HEK293T (cell line): ENCODE results near the gene RNH1.

Experiments
- CTCF ChIA-PET: fragments of 350-600 bp; formaldehyde crosslinking; extraction: SDS; loops from one replicate; lab custom pipeline; 2021; ENCODE audit warnings: antibody characterized with exemption, inconsistent platforms; lab: Yijun Ruan, JAX
- POLR2A ChIA-PET: fragments of 350-600 bp; formaldehyde crosslinking; extraction: SDS; loops from one replicate; lab custom pipeline; 2020; ENCODE audit warnings: antibody characterized with exemption, inconsistent platforms; lab: Yijun Ruan, JAX
- DNase-seq: peaks from one replicate; pipeline ENCODE4 v3.0.0; 2012; ENCODE audit warnings: mixed read lengths; ENCODE audit errors: extremely low spot score
- ARNT ChIP-seq: fragments of 450-650 bp; IDR thresholded peaks from 2 replicates; pipeline ENCODE4 v1.6.1; 2017; ENCODE audit warnings: mild to moderate bottlenecking
- BHLHE40 ChIP-seq: fragments of 450-650 bp; IDR thresholded peaks from 2 replicates; pipeline ENCODE4 v1.6.1; 2016; ENCODE audit warnings: mild to moderate bottlenecking, moderate library complexity, borderline replicate concordance
- CTBP1 ChIP-seq: fragments of 450-650 bp; IDR thresholded peaks from 2 replicates; pipeline ENCODE4 v1.6.1; 2016; ENCODE audit warnings: borderline replicate concordance
- ELF4 ChIP-seq: fragments of 450-650 bp; IDR thresholded peaks from 2 replicates; pipeline ENCODE4 v1.6.1; 2017; ENCODE audit warnings: antibody characterized with exemption
- FOXA1 ChIP-seq: fragments of 450-650 bp; IDR thresholded peaks from 2 replicates; pipeline ENCODE4 v1.6.1; 2016; ENCODE audit warnings: mild to moderate bottlenecking
- FOXK2 ChIP-seq: fragments of 450-650 bp; IDR thresholded peaks from 2 replicates; pipeline ENCODE4 v1.6.1; 2016; ENCODE audit warnings: mild to moderate bottlenecking
- FOXM1 ChIP-seq: fragments of 450-650 bp; IDR thresholded peaks from 2 replicates; pipeline ENCODE4 v1.6.1; 2017; ENCODE audit warnings: mild to moderate bottlenecking, borderline replicate concordance
- HDGF ChIP-seq: fragments of 450-650 bp; IDR thresholded peaks from 2 replicates; pipeline ENCODE4 v1.6.1; 2017; ENCODE audit warnings: antibody characterized with exemption, borderline replicate concordance
- L3MBTL2 ChIP-seq: fragments of 450-650 bp; conservative IDR thresholded peaks from 2 replicates; pipeline ENCODE4 v1.6.1; 2016; ENCODE audit warnings: mild to moderate bottlenecking
- LEF1 ChIP-seq: fragments of 450-650 bp; IDR thresholded peaks from 2 replicates; pipeline ENCODE4 v1.6.1; 2017; ENCODE audit warnings: mild to moderate bottlenecking, borderline replicate concordance
- NFRKB ChIP-seq: fragments of 450-650 bp; IDR thresholded peaks from 2 replicates; pipeline ENCODE4 v1.6.1; 2016; ENCODE audit warnings: mild to moderate bottlenecking, moderate library complexity
- PKNOX1 ChIP-seq: fragments of 450-650 bp; IDR thresholded peaks from 2 replicates; pipeline ENCODE4 v1.6.1; 2016
- SP1 ChIP-seq: fragments of 450-650 bp; IDR thresholded peaks from 2 replicates; pipeline ENCODE4 v1.6.1; 2017
- SUZ12 ChIP-seq: fragments of 450-650 bp; IDR thresholded peaks from 2 replicates; pipeline ENCODE4 v1.6.1; 2016; ENCODE audit warnings: mild to moderate bottlenecking
- TARDBP ChIP-seq: fragments of 450-650 bp; IDR thresholded peaks from 2 replicates; pipeline ENCODE4 v1.6.1; 2016
- ZNF384 ChIP-seq: fragments of 450-650 bp; IDR thresholded peaks from 2 replicates; pipeline ENCODE4 v1.6.1; 2016

The RNH1 gene

DNA sequence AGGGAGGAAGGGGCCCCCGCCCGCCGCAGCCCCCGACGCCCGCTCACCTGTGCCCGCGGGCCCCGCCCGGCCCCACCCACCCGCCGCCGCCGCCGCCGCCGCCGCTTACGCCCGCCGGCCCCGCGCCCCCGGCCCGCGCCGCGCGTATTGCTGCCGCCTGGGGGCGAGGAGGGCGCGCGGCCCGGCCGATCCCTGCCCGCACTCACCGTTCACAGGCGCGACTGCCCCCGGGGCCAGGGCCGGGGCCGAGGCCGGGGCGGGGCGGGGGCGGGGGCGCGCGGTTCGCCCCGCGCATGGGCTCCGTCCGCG, 28.1 kb upstream of the RNH1 start:
- no peak for TF ChIP-seq HDGF
- TF ChIP-seq ELF4: no peak
- no peak for TF ChIP-seq ZNF384
- no peak for TF ChIP-seq SP1
- TF ChIP-seq LEF1: no peak
- no peak for TF ChIP-seq BHLHE40
- TF ChIP-seq ARNT: no peak
- TF ChIP-seq FOXM1: no peak
- TF ChIP-seq NFRKB: no peak
- no peak for TF ChIP-seq CTBP1
- no peak for DNase-seq
- CTCF ChIA-PET: interaction anchor here (1.2 kb wide), 1 partner anchor 19 kb away, joined by 4 read pairs; no protein-coding TSS in a partner anchor
- POLR2A ChIA-PET: interaction anchor here (0.6 to 1.7 kb wide), 11 partner anchors 10 to 206 kb away, joined by 3 to 7 read pairs (median 4); partner anchors contain the start of gene TMEM80

GRCh38 chr11:534396-535209, 27.6 kb upstream of the RNH1 start:
- CTCF ChIA-PET: no interaction called here
- POLR2A ChIA-PET: interaction anchor here (0.6 to 1.7 kb wide), 4 partner anchors 10 to 33 kb away, joined by 3 to 6 read pairs (median 3); no protein-coding TSS in a partner anchor
- peak; percentile 27 for DNase-seq
- no peak for TF ChIP-seq BHLHE40
- no peak for TF ChIP-seq ZNF384
- no peak for TF ChIP-seq ARNT
- no peak for TF ChIP-seq SP1
- no peak for TF ChIP-seq HDGF
- no peak for TF ChIP-seq ELF4
- TF ChIP-seq L3MBTL2: no peak

DNA sequence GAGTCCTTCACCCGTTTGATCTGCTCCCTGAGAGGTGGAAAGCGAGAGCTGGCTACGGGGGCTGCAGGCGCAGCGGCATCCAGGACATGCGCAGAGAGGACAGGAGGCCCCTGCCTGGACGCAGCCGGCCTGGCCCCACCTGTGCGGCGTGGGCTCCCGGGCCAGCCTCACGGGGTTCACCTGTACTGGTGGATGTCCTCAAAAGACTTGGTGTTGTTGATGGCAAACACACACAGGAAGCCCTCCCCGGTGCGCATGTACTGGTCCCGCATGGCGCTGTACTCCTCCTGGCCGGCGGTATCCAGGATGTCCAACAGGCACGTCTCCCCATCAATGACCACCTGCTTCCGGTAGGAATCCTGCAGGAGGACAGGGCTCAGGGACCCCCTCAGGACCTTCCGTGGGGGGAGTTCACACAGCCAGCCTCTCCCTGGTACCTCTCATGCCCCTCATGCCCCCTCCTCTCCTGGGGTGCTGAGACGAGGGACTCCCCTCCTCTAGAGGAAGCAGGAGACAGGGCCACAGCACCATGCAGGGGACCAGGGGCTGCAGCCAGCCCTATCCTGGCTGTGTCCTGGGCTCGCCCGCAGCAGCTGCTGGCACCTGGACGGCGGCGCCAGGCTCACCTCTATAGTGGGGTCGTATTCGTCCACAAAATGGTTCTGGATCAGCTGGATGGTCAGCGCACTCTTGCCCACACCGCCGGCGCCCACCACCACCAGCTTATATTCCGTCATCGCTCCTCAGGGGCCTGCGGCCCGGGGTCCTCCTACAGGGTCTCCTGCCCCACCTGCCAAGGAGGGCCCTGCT, 26.7 kb upstream of the RNH1 start:
- POLR2A ChIA-PET: interaction anchor here (1.1 kb wide), 1 partner anchor 27 kb away, joined by 3 read pairs; no protein-coding TSS in a partner anchor
- DNase-seq: no peak
- CTCF ChIA-PET: no interaction called here
- TF ChIP-seq ELF4: no peak
- TF ChIP-seq ZNF384: no peak
- no peak for TF ChIP-seq L3MBTL2
- no peak for TF ChIP-seq SUZ12
- no peak for TF ChIP-seq FOXM1
- no peak for TF ChIP-seq FOXA1
- no peak for TF ChIP-seq BHLHE40
- TF ChIP-seq SP1: no peak
- TF ChIP-seq FOXK2: no peak
- no peak for TF ChIP-seq HDGF
- TF ChIP-seq ARNT: no peak
- TF ChIP-seq NFRKB: no peak
- TF ChIP-seq TARDBP: no peak
- TF ChIP-seq LEF1: no peak
- no peak for TF ChIP-seq PKNOX1
- no peak for TF ChIP-seq CTBP1

- CTCF ChIA-PET: no interaction called here
- no peak for TF ChIP-seq LEF1
- no peak for TF ChIP-seq SP1
- no peak for TF ChIP-seq NFRKB
- no peak for TF ChIP-seq ELF4
- TF ChIP-seq ARNT: no peak
- TF ChIP-seq CTBP1: no peak
- TF ChIP-seq TARDBP: no peak
- no peak for TF ChIP-seq SUZ12
- TF ChIP-seq FOXM1: no peak
- no peak for TF ChIP-seq FOXK2
- TF ChIP-seq HDGF: no peak
- no peak for TF ChIP-seq ZNF384
- no peak for TF ChIP-seq L3MBTL2
- TF ChIP-seq FOXA1: no peak
- TF ChIP-seq BHLHE40: no peak
- no peak for TF ChIP-seq PKNOX1
- POLR2A ChIA-PET: interaction anchor here (1.1 kb wide), 1 partner anchor 26 kb away, joined by 4 read pairs; the partner anchor contains the start of gene RNH1
- no peak for DNase-seq
These were observed 26.0 kb upstream of the RNH1 start for GRCh38 chr11:532986-533585.

DNA sequence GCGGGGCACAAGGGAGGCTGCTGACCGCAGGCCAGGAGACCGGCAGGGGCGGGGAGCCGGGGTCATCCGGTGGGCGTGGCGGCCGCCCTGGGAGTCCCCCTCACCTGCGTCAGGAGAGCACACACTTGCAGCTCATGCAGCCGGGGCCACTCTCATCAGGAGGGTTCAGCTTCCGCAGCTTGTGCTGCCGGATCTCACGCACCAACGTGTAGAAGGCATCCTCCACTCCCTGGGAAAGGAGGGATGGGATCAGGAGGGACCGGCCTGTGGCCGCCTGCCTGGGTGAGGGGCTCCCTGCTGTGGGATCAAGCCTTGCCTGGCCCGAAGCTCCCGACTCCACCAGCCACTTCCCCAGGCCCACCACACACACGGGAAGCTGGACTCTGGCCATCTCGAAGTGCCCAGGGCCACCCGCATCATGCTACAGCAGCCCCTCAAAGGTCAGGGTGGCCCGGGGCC, 25.5 kb upstream of the RNH1 start:
- TF ChIP-seq ELF4 (no peak), FOXA1 (no peak), NFRKB (no peak), CTBP1 (no peak)
- ChIA-PET POLR2A (interaction anchor here (1.1 kb wide), 1 partner anchor 26 kb away, joined by 4 read pairs; the partner anchor contains the start of gene RNH1), CTCF (no interaction called here)
- DNase-seq: no peak
